IMR-90 (cell line): Measurements from ENCODE around the gene ARGFX.

ENCODE experiments used
- CEBPB ChIP-seq: IDR thresholded peaks from 2 replicates; pipeline ENCODE4 v1.6.1; 2012; ENCODE audit warnings: low read depth, low read length, improper control_type of control experiment
- CTCF ChIP-seq: conservative IDR thresholded peaks from 2 replicates; pipeline ENCODE4 v1.5.1; 2012; ENCODE audit warnings: mild to moderate bottlenecking, low read depth, low read length, improper control_type of control experiment
- FOS ChIP-seq: fragments of 150-350 bp; IDR thresholded peaks from 2 replicates; pipeline ENCODE4 v1.6.1; 2016; ENCODE audit warnings: low read depth, low read length
- MAFK ChIP-seq: IDR thresholded peaks from 2 replicates; pipeline ENCODE4 v1.6.1; 2012; ENCODE audit warnings: low read depth, low read length, improper control_type of control experiment
- MXI1 ChIP-seq: IDR thresholded peaks from 2 replicates; pipeline ENCODE4 v1.6.1; 2012; ENCODE audit warnings: low read depth, mild to moderate bottlenecking, low read length, moderate library complexity, borderline replicate concordance
- NFE2L2 ChIP-seq: fragments of 150-350 bp; IDR thresholded peaks from 2 replicates; pipeline ENCODE4 v1.6.1; 2016; ENCODE audit warnings: low read depth, mild to moderate bottlenecking, low read length
- POLR2A ChIP-seq: IDR thresholded peaks from 2 replicates; pipeline ENCODE4 v1.6.1; 2012; ENCODE audit warnings: mild to moderate bottlenecking, low read depth, low read length
- RAD21 ChIP-seq: IDR thresholded peaks from 2 replicates; pipeline ENCODE4 v1.6.1; 2012; ENCODE audit warnings: low read length, improper control_type of control experiment
- RCOR1 ChIP-seq: IDR thresholded peaks from 2 replicates; pipeline ENCODE4 v1.6.1; 2012; ENCODE audit warnings: mild to moderate bottlenecking, low read length, improper control_type of control experiment; ENCODE audit not compliant: insufficient replicate concordance
- RFX5 ChIP-seq: IDR thresholded peaks from 2 replicates; pipeline ENCODE4 v1.8.0; 2012; ENCODE audit warnings: low read depth, mild to moderate bottlenecking, low read length, moderate library complexity
- TF ChIP-seq, protein P1 (sequence below): fragments of 150-350 bp; IDR thresholded peaks from 2 replicates; pipeline ENCODE4 v1.6.1; 2017; ENCODE audit warnings: mild to moderate bottlenecking, antibody characterized with exemption, low read length, low read depth
- TF ChIP-seq, protein P2 (sequence below): fragments of 150-350 bp; IDR thresholded peaks from 2 replicates; pipeline ENCODE4 v1.6.1; 2016; ENCODE audit warnings: low read depth, mild to moderate bottlenecking, low read length, moderate library complexity, borderline replicate concordance

DNA sequence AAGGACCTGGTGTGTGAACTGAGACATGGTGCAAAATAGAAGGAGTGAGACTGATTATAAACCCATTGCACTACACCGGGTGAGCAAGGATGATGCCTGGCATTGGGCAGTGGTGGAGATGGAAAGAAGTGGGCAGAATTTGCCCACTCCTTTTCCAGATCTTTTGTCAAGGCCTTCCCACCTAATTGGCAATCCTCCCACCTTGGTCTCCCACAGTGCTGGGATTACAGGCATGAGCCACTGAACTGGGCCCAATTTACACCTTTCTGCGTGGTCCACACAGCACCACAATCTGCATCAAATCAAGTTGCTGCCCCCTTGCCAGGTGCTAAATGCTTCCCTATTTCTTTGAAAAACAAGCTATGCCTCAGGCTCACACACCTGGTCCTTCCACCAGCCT, 30.8 kb downstream of the ARGFX start:
- TF ChIP-seq CTCF (no peak), CEBPB (no peak), POLR2A (no peak), MXI1 (no peak), FOS (no peak), RAD21 (no peak), RFX5 (no peak), RCOR1 (no peak), MAFK (no peak), NFE2L2 (no peak)
- TF ChIP-seq, protein P1, sequence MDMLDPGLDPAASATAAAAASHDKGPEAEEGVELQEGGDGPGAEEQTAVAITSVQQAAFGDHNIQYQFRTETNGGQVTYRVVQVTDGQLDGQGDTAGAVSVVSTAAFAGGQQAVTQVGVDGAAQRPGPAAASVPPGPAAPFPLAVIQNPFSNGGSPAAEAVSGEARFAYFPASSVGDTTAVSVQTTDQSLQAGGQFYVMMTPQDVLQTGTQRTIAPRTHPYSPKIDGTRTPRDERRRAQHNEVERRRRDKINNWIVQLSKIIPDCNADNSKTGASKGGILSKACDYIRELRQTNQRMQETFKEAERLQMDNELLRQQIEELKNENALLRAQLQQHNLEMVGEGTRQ, result no peak
- TF ChIP-seq, protein P2, sequence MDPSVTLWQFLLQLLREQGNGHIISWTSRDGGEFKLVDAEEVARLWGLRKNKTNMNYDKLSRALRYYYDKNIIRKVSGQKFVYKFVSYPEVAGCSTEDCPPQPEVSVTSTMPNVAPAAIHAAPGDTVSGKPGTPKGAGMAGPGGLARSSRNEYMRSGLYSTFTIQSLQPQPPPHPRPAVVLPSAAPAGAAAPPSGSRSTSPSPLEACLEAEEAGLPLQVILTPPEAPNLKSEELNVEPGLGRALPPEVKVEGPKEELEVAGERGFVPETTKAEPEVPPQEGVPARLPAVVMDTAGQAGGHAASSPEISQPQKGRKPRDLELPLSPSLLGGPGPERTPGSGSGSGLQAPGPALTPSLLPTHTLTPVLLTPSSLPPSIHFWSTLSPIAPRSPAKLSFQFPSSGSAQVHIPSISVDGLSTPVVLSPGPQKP, result no peak
